ENCODE data around the gene KRT23. TPM values are rescaled to one million over a fixed set of nuclear protein-coding genes. Genes with fewer than 3 reads are reported as not detected.

KRT23 gene
- total and polyA plus RNA-seq, 2 of the 13 experiments (the other 11 are each of a cell fraction or from before 2014, with no cell fraction given), result 24.7 to 51.1 TPM

DNA sequence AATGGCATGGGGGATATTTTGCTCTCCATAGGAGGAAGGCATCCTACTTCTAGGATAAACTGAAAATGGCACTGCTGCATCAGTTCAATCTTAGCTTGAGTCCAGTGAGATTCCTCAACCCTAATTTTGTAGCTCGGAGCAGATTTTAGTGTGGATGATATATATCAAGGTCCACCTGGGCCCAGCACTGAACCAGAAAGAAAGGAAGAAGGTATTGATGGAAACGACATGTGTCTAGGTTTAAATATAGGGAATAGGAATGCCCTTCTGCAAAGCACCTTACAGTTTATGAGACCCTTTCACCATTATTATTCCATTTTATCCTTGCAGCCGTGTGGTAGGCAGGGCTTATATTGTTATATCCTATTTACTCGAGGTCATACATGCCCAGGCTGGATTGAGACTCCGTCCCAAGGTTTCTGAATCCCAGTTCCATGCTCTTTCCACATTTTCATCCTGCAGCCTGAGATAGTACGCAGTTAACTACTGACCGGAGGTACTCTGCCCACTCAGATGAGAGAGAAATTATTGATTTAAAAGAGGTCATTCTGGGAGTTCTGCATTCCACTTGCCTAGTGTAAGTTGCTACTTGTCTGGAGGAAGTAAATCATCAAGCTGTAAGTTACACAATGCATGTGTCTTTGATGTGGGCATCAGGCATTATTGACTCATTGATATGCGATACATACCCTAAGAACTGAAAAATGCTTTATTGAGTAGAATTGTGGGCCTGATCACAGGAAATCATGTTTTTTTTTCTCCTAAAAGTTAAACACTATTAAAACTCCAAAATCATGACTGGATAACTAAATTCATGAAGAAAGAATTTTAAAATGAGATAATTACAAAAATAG, 19.2 kb upstream of the KRT23 start (continued):
- TF ChIP-seq TBX2 (CRISPR knock-in tag; IDR thresholded peaks at IDR 0.05; ENCODE audit: borderline replicate concordance), result peak; percentile 96
- TF ChIP-seq TCF7L2 (IDR thresholded peaks at IDR 0.05; ENCODE audit: low read depth, low read length), result peak; percentile 99
- TF ChIP-seq, protein P1, sequence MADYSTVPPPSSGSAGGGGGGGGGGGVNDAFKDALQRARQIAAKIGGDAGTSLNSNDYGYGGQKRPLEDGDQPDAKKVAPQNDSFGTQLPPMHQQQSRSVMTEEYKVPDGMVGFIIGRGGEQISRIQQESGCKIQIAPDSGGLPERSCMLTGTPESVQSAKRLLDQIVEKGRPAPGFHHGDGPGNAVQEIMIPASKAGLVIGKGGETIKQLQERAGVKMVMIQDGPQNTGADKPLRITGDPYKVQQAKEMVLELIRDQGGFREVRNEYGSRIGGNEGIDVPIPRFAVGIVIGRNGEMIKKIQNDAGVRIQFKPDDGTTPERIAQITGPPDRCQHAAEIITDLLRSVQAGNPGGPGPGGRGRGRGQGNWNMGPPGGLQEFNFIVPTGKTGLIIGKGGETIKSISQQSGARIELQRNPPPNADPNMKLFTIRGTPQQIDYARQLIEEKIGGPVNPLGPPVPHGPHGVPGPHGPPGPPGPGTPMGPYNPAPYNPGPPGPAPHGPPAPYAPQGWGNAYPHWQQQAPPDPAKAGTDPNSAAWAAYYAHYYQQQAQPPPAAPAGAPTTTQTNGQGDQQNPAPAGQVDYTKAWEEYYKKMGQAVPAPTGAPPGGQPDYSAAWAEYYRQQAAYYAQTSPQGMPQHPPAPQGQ (CRISPR knock-in tag; IDR thresholded peaks at IDR 0.05; ENCODE audit: borderline replicate concordance), result no peak
- no peak for TF ChIP-seq SRSF9 (IDR thresholded peaks at IDR 0.05; ENCODE audit: borderline replicate concordance, insufficient read depth, low read depth, low read length, poor library complexity, severe bottlenecking)
- TF ChIP-seq ZNF720 (CRISPR knock-in tag; IDR thresholded peaks at IDR 0.05), result no peak
- TF ChIP-seq, protein P2, sequence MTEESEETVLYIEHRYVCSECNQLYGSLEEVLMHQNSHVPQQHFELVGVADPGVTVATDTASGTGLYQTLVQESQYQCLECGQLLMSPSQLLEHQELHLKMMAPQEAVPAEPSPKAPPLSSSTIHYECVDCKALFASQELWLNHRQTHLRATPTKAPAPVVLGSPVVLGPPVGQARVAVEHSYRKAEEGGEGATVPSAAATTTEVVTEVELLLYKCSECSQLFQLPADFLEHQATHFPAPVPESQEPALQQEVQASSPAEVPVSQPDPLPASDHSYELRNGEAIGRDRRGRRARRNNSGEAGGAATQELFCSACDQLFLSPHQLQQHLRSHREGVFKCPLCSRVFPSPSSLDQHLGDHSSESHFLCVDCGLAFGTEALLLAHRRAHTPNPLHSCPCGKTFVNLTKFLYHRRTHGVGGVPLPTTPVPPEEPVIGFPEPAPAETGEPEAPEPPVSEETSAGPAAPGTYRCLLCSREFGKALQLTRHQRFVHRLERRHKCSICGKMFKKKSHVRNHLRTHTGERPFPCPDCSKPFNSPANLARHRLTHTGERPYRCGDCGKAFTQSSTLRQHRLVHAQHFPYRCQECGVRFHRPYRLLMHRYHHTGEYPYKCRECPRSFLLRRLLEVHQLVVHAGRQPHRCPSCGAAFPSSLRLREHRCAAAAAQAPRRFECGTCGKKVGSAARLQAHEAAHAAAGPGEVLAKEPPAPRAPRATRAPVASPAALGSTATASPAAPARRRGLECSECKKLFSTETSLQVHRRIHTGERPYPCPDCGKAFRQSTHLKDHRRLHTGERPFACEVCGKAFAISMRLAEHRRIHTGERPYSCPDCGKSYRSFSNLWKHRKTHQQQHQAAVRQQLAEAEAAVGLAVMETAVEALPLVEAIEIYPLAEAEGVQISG (CRISPR knock-in tag; IDR thresholded peaks at IDR 0.05), result peak; percentile 63; the same call in 1 of the 2 replicates
- TF ChIP-seq SYNCRIP (IDR thresholded peaks at IDR 0.05; ENCODE audit: insufficient read depth, low read depth, low read length), result no peak
- TF ChIP-seq ZSCAN25 (CRISPR knock-in tag; IDR thresholded peaks at IDR 0.05), result no peak
- no peak; the same call in 1 of the 2 replicates for TF ChIP-seq ATF7-NPFF (CRISPR knock-in tag; IDR thresholded peaks at IDR 0.05; ENCODE audit: low read depth)
- TF ChIP-seq, protein P3, sequence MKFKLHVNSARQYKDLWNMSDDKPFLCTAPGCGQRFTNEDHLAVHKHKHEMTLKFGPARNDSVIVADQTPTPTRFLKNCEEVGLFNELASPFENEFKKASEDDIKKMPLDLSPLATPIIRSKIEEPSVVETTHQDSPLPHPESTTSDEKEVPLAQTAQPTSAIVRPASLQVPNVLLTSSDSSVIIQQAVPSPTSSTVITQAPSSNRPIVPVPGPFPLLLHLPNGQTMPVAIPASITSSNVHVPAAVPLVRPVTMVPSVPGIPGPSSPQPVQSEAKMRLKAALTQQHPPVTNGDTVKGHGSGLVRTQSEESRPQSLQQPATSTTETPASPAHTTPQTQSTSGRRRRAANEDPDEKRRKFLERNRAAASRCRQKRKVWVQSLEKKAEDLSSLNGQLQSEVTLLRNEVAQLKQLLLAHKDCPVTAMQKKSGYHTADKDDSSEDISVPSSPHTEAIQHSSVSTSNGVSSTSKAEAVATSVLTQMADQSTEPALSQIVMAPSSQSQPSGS (CRISPR knock-in tag; IDR thresholded peaks at IDR 0.05), result peak; percentile 99
- TF ChIP-seq POLR2G (IDR thresholded peaks at IDR 0.05; ENCODE audit: low read depth, low read length), result peak; percentile 61; the same call in 1 of the 2 replicates
- TF ChIP-seq ZNF333 (CRISPR knock-in tag; IDR thresholded peaks at IDR 0.05; ENCODE audit: borderline replicate concordance), result no peak
- TF ChIP-seq HMGA1 (CRISPR knock-in tag; conservative IDR thresholded peaks at IDR 0.05), result no peak
- TF ChIP-seq, protein P4, sequence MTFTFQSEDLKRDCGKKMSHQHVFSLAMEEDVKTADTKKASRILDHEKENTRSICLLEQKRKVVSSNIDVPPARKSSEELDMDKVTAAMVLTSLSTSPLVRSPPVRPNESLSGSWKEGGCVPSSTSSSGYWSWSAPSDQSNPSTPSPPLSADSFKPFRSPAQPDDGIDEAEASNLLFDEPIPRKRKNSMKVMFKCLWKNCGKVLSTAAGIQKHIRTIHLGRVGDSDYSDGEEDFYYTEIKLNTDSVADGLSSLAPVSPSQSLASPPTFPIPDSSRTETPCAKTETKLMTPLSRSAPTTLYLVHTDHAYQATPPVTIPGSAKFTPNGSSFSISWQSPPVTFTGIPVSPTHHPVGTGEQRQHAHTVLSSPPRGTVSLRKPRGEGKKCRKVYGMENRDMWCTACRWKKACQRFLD (CRISPR knock-in tag; IDR thresholded peaks at IDR 0.05; ENCODE audit: borderline replicate concordance), result no peak
- TF ChIP-seq TEAD2 (CRISPR knock-in tag; IDR thresholded peaks at IDR 0.05), result no peak
- TF ChIP-seq, protein P5, sequence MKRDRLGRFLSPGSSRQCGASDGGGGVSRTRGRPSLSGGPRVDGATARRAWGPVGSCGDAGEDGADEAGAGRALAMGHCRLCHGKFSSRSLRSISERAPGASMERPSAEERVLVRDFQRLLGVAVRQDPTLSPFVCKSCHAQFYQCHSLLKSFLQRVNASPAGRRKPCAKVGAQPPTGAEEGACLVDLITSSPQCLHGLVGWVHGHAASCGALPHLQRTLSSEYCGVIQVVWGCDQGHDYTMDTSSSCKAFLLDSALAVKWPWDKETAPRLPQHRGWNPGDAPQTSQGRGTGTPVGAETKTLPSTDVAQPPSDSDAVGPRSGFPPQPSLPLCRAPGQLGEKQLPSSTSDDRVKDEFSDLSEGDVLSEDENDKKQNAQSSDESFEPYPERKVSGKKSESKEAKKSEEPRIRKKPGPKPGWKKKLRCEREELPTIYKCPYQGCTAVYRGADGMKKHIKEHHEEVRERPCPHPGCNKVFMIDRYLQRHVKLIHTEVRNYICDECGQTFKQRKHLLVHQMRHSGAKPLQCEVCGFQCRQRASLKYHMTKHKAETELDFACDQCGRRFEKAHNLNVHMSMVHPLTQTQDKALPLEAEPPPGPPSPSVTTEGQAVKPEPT (CRISPR knock-in tag; IDR thresholded peaks at IDR 0.05; ENCODE audit: low read depth), result 0 out of 2 replicates have a peak, but pooled peaks have one; percentile 46
